ENCODE measurements around the gene FKBP1B. TPM values are rescaled to one million over a fixed set of nuclear protein-coding genes. Genes with fewer than 3 reads are reported as not detected.

FKBP1B gene
- 8.7 to 11.7 TPM (median 9.8 TPM) in 5 replicates for total RNA-seq (2022; extraction: Qiagen RNA extraction)

GRCh38 chr2:24049485-24050021, at the start of gene FKBP1B:
Gene FKBP1B (plus strand): TSS chr2:24049741. CDS start chr2:24049850, 109 bp downstream.

DNA sequence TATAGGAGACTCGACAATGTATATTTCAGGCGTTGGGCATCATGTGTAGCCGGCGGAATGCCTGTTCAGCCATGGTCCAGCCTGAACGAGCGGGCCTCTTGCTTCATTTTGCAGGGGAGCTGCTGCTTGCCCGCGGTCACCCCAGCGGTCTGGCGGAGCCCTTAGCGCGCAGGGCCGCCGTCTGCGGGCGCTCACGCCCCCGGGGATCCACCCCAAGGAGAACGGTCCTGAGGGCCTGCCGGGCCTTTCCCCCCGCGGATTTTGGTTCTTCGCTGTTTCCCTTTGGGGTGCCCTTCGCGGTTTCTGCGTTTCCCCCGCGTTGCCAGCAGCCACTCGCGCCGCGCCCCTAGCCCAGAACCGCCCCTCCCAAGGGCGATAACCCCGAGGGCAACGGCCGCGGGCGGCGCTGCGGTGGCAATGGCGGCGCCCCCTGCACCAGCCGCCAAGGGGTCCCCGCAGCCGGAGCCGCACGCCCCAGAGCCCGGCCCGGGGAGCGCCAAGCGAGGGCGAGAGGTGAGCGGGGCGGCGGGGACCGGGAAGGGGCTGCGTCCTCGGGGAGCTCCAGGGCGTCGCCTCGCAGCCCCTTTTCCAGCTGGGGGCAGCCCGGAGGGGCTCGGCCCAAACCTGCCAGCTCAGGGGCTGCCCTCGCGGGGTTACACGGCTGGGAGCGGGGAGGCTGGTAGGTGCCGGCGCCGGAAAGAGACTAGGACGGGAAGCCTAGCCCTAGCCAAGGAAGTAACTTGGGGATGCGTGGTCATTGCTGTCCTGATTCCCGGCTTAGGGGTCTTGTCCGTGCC, 39.7 kb upstream of the FKBP1B start, which contains the start of gene MFSD2B:
TSS of gene MFSD2B (plus strand) at position 406 of the 797 bp plus-strand sequence. CDS start at position 418, 12 bp downstream.

DNA sequence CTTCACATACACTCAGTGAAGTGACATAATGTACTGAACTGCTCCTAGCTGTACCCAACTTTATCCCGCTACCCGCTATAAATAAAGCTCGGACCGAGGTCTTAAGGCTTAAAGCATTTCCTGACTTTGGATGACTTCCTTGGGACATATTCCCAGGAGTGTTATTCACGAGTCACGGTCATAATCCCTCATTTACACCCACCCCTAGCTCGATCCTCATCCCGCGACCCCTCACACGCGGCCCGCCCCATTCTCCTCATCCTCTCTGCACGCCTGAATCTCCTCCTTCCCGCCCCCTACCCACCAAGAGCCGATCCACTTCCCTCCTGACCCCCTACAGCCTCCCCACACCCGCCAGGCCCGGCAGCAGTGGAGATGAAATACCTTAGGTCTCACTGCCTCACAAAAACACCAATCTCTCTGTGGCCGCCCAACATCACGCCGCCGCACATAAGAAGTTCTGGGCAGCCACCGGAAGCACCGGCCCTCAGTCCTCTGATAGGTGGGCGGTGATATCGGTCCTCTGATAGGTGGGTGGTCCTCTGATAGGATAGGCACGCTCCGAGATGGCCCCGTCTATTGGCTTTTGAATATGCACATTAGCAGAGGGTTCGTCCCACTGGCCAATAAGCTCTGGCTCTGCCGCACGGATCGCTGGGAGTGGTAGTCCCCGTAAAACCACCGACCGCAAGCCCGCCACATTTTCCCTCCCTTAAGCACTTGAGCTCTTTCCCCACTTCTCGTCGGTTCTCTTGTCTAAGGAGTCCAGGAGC, 2.4 kb upstream of the FKBP1B start, which contains the start of gene WDCP:
TSS of gene WDCP (minus strand) at position 462 of the 773 bp plus-strand sequence. CDS start 7,897 bp downstream, outside the sequence.

DNA sequence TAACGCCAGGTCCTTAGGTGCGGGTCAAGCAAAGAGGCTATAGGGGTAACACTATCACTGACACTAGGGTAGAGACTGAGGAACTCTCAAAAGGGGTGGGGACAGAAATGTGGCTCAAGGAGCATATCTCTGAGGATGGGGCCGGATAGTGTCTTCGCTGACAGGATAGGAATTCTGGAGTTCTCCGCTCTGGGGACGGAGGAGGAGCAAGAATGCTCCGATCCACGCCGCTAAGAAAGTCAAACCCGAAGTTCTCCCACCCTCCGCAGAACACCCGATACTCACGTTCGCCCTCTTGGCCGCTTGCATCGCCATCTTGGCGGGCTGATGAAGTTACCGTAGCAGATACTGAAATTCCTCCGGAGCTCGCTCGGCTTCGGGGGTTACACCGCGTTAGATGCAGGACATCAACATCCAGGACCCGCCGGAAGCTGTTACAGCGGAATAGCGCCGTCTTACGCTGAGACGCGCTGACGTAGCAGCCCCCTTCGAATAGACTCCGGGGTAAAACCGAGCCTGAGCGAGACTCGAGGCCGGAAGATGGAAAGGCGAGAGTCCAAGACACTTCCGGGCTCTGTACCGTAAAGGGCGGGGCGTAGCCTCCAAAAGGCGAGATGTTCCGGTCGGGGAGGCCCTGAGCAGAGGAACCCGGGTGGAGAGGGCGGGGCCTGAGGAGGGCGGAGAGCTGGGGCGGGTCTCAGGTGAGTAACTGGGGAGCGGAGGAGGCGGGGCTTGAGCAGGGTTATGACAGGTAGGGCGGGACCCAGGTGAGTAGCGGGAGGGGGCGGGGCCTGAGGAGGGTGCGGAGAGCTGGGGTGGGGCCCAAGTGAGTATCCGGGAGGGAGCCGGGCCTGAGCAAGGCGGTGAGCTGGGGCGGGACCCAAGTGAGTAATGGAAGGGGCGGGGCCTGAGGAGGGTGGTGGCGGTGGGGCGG, 26.6 kb downstream of the FKBP1B start, which contains the start of gene SF3B6:
TSS of gene SF3B6 (minus strand) at position 412 of the 934 bp plus-strand sequence. CDS start at position 315, 97 bp downstream.

DNA sequence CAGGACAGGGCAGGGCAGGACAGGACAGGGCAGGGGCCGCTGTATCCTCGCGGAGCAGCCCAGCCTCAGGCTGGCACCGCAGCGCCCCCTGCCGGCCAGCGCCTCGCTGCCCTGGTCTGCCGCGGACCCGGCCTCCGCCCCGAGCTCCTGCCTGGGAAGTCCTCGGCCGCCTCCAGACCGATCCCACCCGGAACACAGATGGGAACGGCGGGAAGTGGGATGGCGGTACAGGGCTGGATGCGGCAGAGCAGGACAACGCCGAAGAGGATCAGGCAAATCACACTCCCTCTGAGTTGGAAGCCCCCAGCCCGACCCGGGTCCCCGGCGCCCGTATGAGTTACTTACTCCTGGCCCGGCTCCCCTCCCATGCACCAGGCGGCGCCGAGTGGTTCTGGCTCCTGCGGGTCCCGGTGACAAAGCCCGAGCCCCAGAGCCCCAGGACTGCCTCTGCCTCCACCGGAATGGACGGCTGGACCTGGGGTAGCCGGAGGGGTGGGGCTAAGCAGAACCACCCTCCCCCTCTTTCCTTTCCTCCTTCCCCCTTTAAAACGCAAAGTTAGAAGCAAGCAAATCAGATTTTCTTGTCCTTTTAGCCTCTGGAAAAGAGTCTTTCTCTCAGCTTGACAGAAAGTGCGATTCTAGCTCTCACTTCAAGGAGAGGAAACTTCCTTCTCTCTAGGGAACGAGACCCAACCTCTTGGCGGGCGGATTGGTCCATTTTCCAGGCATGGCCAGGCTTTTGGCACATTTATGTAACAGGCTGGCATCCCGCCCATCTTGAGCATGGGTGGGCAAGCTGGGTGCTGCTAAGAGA, 35.1 kb downstream of the FKBP1B start, which contains the start of gene TP53I3:
TSS of gene TP53I3 (minus strand) at position 449 of the 814 bp plus-strand sequence. CDS start 508 bp downstream, outside the sequence.

Other genes with a start within 250 kb of the FKBP1B start
- 5.2 to 7.8 TPM (median 6.8 TPM) in 5 replicates for gene ATAD2B, start 122.6 kb upstream of the FKBP1B start, total RNA-seq (2022; extraction: Qiagen RNA extraction)
- 18.2 to 23.2 TPM (median 19.8 TPM) in 5 replicates for gene UBXN2A, start 109.3 kb upstream of the FKBP1B start, total RNA-seq (2022; extraction: Qiagen RNA extraction)
- gene MFSD2B, start 39.7 kb upstream of the FKBP1B start, total RNA-seq (2022; extraction: Qiagen RNA extraction): 0.11 to 0.44 TPM (median 0.22 TPM) in 5 replicates
- 11.8 to 14.8 TPM (median 12.3 TPM) in 5 replicates for gene WDCP, start 2.4 kb upstream of the FKBP1B start, total RNA-seq (2022; extraction: Qiagen RNA extraction)
- gene SF3B6, start 26.6 kb downstream of the FKBP1B start, total RNA-seq (2022; extraction: Qiagen RNA extraction): 157 to 224 TPM (median 168 TPM) in 5 replicates
- gene TP53I3, start 35.1 kb downstream of the FKBP1B start, total RNA-seq (2022; extraction: Qiagen RNA extraction): 173 to 230 TPM (median 191 TPM) in 5 replicates
- 0.77 to 1.9 TPM (median 1.2 TPM) in 5 replicates for gene PFN4, start 73.6 kb downstream of the FKBP1B start, total RNA-seq (2022; extraction: Qiagen RNA extraction)
- gene FAM228B, start 73.7 kb downstream of the FKBP1B start, total RNA-seq (2022; extraction: Qiagen RNA extraction): 1.3 to 3.1 TPM (median 2.1 TPM) in 5 replicates
- not detected in 5 replicates for gene FAM228A, start 125.3 kb downstream of the FKBP1B start, total RNA-seq (2022; extraction: Qiagen RNA extraction)

All from A549 treated with CORT108297 at 1 μM for 4 hours (cell line).